Vagina (tissue), 2 donors: ENCODE data around the gene FGF14. TPM values are rescaled to one million over a fixed set of nuclear protein-coding genes. Genes with fewer than 3 reads are reported as not detected.
"Not testable (repeated sequence)": the region's sequence is repeated elsewhere in the genome, so short reads cannot be mapped to it uniquely, and the experiment has no call there.

Source experiments
- DNase-seq, 2 donors: peaks; one replicate each; pipeline ENCODE4 v3.0.0-alpha.2; 2017; ENCODE audit errors: extremely low spot score in 2 of 2
- H3K27ac ChIP-seq: fragments of 200-600 bp; sonication (generic); one replicate; pipeline ENCODE4 v1.5.1; 2019
- H3K27me3 ChIP-seq: fragments of 200-600 bp; sonication (generic); one replicate; pipeline ENCODE4 v1.5.1; 2019
- H3K36me3 ChIP-seq, 2 donors: fragments of 200-600 bp; sonication (generic); one replicate each; pipeline ENCODE4 v1.5.1; 2017 to 2019
- H3K4me1 ChIP-seq: fragments of 200-600 bp; sonication (generic); one replicate; pipeline ENCODE4 v1.5.1; 2019
- H3K4me3 ChIP-seq, 2 donors: fragments of 200-600 bp; sonication (generic); 1 replicate in 1 of 2; 2 replicates in 1 of 2; pipeline ENCODE4 v1.5.1; 2016 to 2019
- H3K9me3 ChIP-seq: fragments of 200-600 bp; sonication (generic); one replicate; pipeline ENCODE4 v1.5.1; 2019
- CTCF ChIP-seq, 3 experiments: fragments of 450-650 bp in 2 of 3; fragments of 200-600 bp in 1 of 3; sonication (generic) in 1 of 3; IDR thresholded peaks; one replicate each; pipeline ENCODE4 v1.5.1; 2017 to 2019; ENCODE audit warnings: antibody characterized with exemption in 3 of 3, mild to moderate bottlenecking in 2 of 3, moderate library complexity in 2 of 3
- POLR2A ChIP-seq, 2 donors: fragments of 450-650 bp; IDR thresholded peaks; one replicate each; pipeline ENCODE4 v1.6.1; 2017; ENCODE audit warnings: antibody characterized with exemption in 2 of 2, mild to moderate bottlenecking in 2 of 2, moderate library complexity in 2 of 2
- POLR2AphosphoS5 ChIP-seq, 2 donors: sonication (generic); formaldehyde crosslinking; IDR thresholded peaks; one replicate each; pipeline ENCODE4 v1.9.0; 2017; ENCODE audit warnings: antibody characterized with exemption in 2 of 2, mild to moderate bottlenecking in 2 of 2, low read depth in 1 of 2; ENCODE audit not compliant: insufficient read depth in 1 of 2
- intact Hi-C: fragments of 100-400 bp; cut with DNase I; formaldehyde crosslinking; loops from one replicate; pipeline ENCODE4 v1.15.1; 2023
- total RNA-seq: library from RNA; depleted of rRNA; stranded (reverse); fragments of >200 nt; gene quantifications from one replicate; pipeline ENCODE4 v1.2.3, GENCODE V29; 2016

The FGF14 gene
- total RNA-seq, 1 donor from 2014 or later: 3.4 TPM

GRCh38 chr13:102073251-102073650 is 328.6 kb downstream of the FGF14 start:
- H3K27me3 ChIP-seq: no peaks in the 10 kb centered on the region
- TF ChIP-seq POLR2AphosphoS5 (IDR thresholded peaks at IDR 0.05; ENCODE audit: insufficient read depth in 1 of 2, low read depth in 1 of 2) (peak in 1 of 2 donors; percentile 17), POLR2A (IDR thresholded peaks at IDR 0.05) (no peak)
- H3K4me3 ChIP-seq: no peak overlapping the region
- no peak overlapping the region for H3K27ac ChIP-seq
- intact Hi-C loops: no loop called here
- no peaks in the 10 kb centered on the region for H3K4me1 ChIP-seq
- H3K9me3 ChIP-seq: no peaks in the 10 kb centered on the region
- no peaks in the 10 kb centered on the region for H3K36me3 ChIP-seq
- DNase-seq: no peak

GRCh38 chr13:102071711-102072110 is 330.1 kb downstream of the FGF14 start:
- Histone ChIP-seq H3K27ac (no peak overlapping the region), H3K36me3 (no peaks in the 10 kb centered on the region), H3K4me1 (no peaks in the 10 kb centered on the region), H3K9me3 (no peaks in the 10 kb centered on the region), H3K27me3 (no peaks in the 10 kb centered on the region), H3K4me3 (no peak overlapping the region)
- no peak for DNase-seq
- intact Hi-C loops: no loop called here
- TF ChIP-seq POLR2A (IDR thresholded peaks at IDR 0.05) (no peak), POLR2AphosphoS5 (IDR thresholded peaks at IDR 0.05; ENCODE audit: insufficient read depth in 1 of 2, low read depth in 1 of 2) (no peak), CTCF (IDR thresholded peaks at IDR 0.05) (no peak)

- H3K27me3 ChIP-seq, H3K4me3 ChIP-seq, H3K27ac ChIP-seq, DNase-seq, H3K4me1 ChIP-seq, H3K9me3 ChIP-seq, H3K36me3 ChIP-seq, intact Hi-C loops: not testable (repeated sequence)
These were observed 333.5 kb downstream of the FGF14 start for GRCh38 chr13:102068323-102068722.

- Histone ChIP-seq H3K9me3 (no peaks in the 10 kb centered on the region), H3K4me3 (no peak overlapping the region), H3K36me3 (no peaks in the 10 kb centered on the region), H3K27ac (no peak overlapping the region), H3K27me3 (no peaks in the 10 kb centered on the region), H3K4me1 (no peaks in the 10 kb centered on the region)
- no peak for TF ChIP-seq POLR2A (IDR thresholded peaks at IDR 0.05)
- no peak for TF ChIP-seq POLR2AphosphoS5 (IDR thresholded peaks at IDR 0.05; ENCODE audit: insufficient read depth in 1 of 2, low read depth in 1 of 2)
- no peak for TF ChIP-seq CTCF (IDR thresholded peaks at IDR 0.05)
- intact Hi-C loops: no loop called here
- DNase-seq: no peak
These were observed 346.6 kb downstream of the FGF14 start for GRCh38 chr13:102055090-102055779.

- TF ChIP-seq POLR2AphosphoS5 (IDR thresholded peaks at IDR 0.05; ENCODE audit: insufficient read depth in 1 of 2, low read depth in 1 of 2) (no peak), POLR2A (IDR thresholded peaks at IDR 0.05) (no peak), CTCF (IDR thresholded peaks at IDR 0.05) (no peak)
- intact Hi-C loops: no loop called here
- Histone ChIP-seq H3K9me3 (no peaks in the 10 kb centered on the region), H3K36me3 (no peaks in the 10 kb centered on the region), H3K27ac (no peak overlapping the region), H3K4me1 (no peaks in the 10 kb centered on the region), H3K27me3 (no peaks in the 10 kb centered on the region), H3K4me3 (no peak overlapping the region)
- DNase-seq: no peak
These were observed 352.0 kb downstream of the FGF14 start for GRCh38 chr13:102049853-102050252.

GRCh38 chr13:102045731-102046130 is 356.1 kb downstream of the FGF14 start:
- no peaks in the 10 kb centered on the region for H3K4me1 ChIP-seq
- no peak overlapping the region for H3K4me3 ChIP-seq
- H3K27me3 ChIP-seq: no peaks in the 10 kb centered on the region
- TF ChIP-seq POLR2AphosphoS5 (IDR thresholded peaks at IDR 0.05; ENCODE audit: insufficient read depth in 1 of 2, low read depth in 1 of 2) (no peak), CTCF (IDR thresholded peaks at IDR 0.05) (no peak), POLR2A (IDR thresholded peaks at IDR 0.05) (no peak)
- H3K36me3 ChIP-seq: no peaks in the 10 kb centered on the region
- no peak for DNase-seq
- H3K9me3 ChIP-seq: no peaks in the 10 kb centered on the region
- H3K27ac ChIP-seq: no peak overlapping the region
- intact Hi-C loops: no loop called here
